ENCODE measurements around the gene SCN1A. TPM values are rescaled to one million over a fixed set of nuclear protein-coding genes. Genes with fewer than 3 reads are reported as not detected.
"Not testable (repeated sequence)": the region's sequence is repeated elsewhere in the genome, so short reads cannot be mapped to it uniquely, and the experiment has no call there.

The SCN1A gene
- total RNA-seq = 15.1 TPM

- FAIRE-seq = peak; percentile 66
Measured at GRCh38 chr2:166127217-166128155, at the start of gene SCN1A. SCN1A (minus strand) TSS chr2:166128020; CDS start chr2:166073621, 54,399 bp downstream.

GRCh38 chr2:166173263-166173662 is 45.4 kb upstream of the SCN1A start:
- no peak for FAIRE-seq
- DNase-seq (ENCODE audit: low spot score in 2 of 2) = no peak

More at GRCh38 chr2:166127217-166128155, at the start of gene SCN1A:
- no peak for DNase-seq (ENCODE audit: low spot score in 2 of 2)

GRCh38 chr2:166171216-166171615 is 43.4 kb upstream of the SCN1A start:
- FAIRE-seq = no peak
- no peak for DNase-seq (ENCODE audit: low spot score in 2 of 2)

- no peak for DNase-seq (ENCODE audit: low spot score in 2 of 2)
- no peak for FAIRE-seq
Measured at GRCh38 chr2:166170356-166170755, 42.5 kb upstream of the SCN1A start.

GRCh38 chr2:166167449-166167848 is 39.6 kb upstream of the SCN1A start:
- no peak for DNase-seq (ENCODE audit: low spot score in 2 of 2)

GRCh38 chr2:166163775-166164174 is 36.0 kb upstream of the SCN1A start:
- DNase-seq (ENCODE audit: low spot score in 2 of 2) (no peak), FAIRE-seq (no peak)

More at GRCh38 chr2:166167449-166167848, 39.6 kb upstream of the SCN1A start:
- no peak for FAIRE-seq

GRCh38 chr2:166158546-166158945 is 30.7 kb upstream of the SCN1A start:
- DNase-seq (ENCODE audit: low spot score in 2 of 2) = no peak
- FAIRE-seq = no peak

- FAIRE-seq = no peak
- no peak for DNase-seq (ENCODE audit: low spot score in 2 of 2)
Measured at GRCh38 chr2:166157578-166157977, 29.8 kb upstream of the SCN1A start.

- no peak for DNase-seq (ENCODE audit: low spot score in 2 of 2)
- no peak for FAIRE-seq
Measured at GRCh38 chr2:166156985-166157490, 29.2 kb upstream of the SCN1A start.

GRCh38 chr2:166155589-166155988 is 27.8 kb upstream of the SCN1A start:
- no peak for FAIRE-seq

GRCh38 chr2:166154685-166155338 is 27.0 kb upstream of the SCN1A start:
- no peak for FAIRE-seq

More at GRCh38 chr2:166155589-166155988, 27.8 kb upstream of the SCN1A start:
- DNase-seq (ENCODE audit: low spot score in 2 of 2) = no peak

GRCh38 chr2:166152064-166152463 is 24.2 kb upstream of the SCN1A start:
- DNase-seq (ENCODE audit: low spot score in 2 of 2) (no peak), FAIRE-seq (no peak)

More at GRCh38 chr2:166154685-166155338, 27.0 kb upstream of the SCN1A start:
- DNase-seq (ENCODE audit: low spot score in 2 of 2) = no peak

- DNase-seq (ENCODE audit: low spot score in 2 of 2) = no peak
- no peak for FAIRE-seq
Measured at GRCh38 chr2:166148500-166149400, 20.9 kb upstream of the SCN1A start.

- DNase-seq (ENCODE audit: low spot score in 2 of 2) (no peak), FAIRE-seq (no peak)
Measured at GRCh38 chr2:166147883-166148282, 20.1 kb upstream of the SCN1A start.

- DNase-seq (ENCODE audit: low spot score in 2 of 2) (no peak), FAIRE-seq (no peak)
Measured at GRCh38 chr2:166144071-166144470, 16.3 kb upstream of the SCN1A start.

GRCh38 chr2:166140932-166141331 is 13.1 kb upstream of the SCN1A start:
- FAIRE-seq (no peak), DNase-seq (ENCODE audit: low spot score in 2 of 2) (no peak)

- DNase-seq (ENCODE audit: low spot score in 2 of 2) (no peak), FAIRE-seq (no peak)
Measured at GRCh38 chr2:166140475-166140874, 12.7 kb upstream of the SCN1A start.

GRCh38 chr2:166139479-166139878 is 11.7 kb upstream of the SCN1A start:
- not testable (repeated sequence) for DNase-seq (ENCODE audit: low spot score in 2 of 2); FAIRE-seq

GRCh38 chr2:166138667-166139066 is 10.8 kb upstream of the SCN1A start:
- FAIRE-seq = no peak
- DNase-seq (ENCODE audit: low spot score in 2 of 2) = no peak

- no peak for FAIRE-seq
- DNase-seq (ENCODE audit: low spot score in 2 of 2) = no peak
Measured at GRCh38 chr2:166138144-166138543, 10.3 kb upstream of the SCN1A start.

Measured in frontal cortex (tissue), 4 donors.